Tibial nerve (tissue), 4 donors: Measurements from ENCODE around the gene ERAP2.

Experiments used
- CTCF ChIP-seq, 5 experiments: fragments of 200-600 bp in 3 of 5; fragments of 450-650 bp in 2 of 5; sonication (generic) in 3 of 5; IDR thresholded peaks; one replicate each; pipeline ENCODE4 v1.5.1; 2016 to 2019; ENCODE audit warnings: antibody characterized with exemption in 5 of 5, mild to moderate bottlenecking in 3 of 5, moderate library complexity in 2 of 5
- EP300 ChIP-seq, 2 donors: sonication (generic); formaldehyde crosslinking; IDR thresholded peaks; one replicate each; pipeline ENCODE4 v1.6.1; 2017; ENCODE audit warnings: antibody characterized with exemption in 2 of 2, mild to moderate bottlenecking in 1 of 2
- POLR2A ChIP-seq, 2 donors: fragments of 450-650 bp; IDR thresholded peaks; one replicate each; pipeline ENCODE4 v1.6.1; 2017; ENCODE audit warnings: antibody characterized with exemption in 2 of 2, mild to moderate bottlenecking in 2 of 2, moderate library complexity in 2 of 2

- TF ChIP-seq CTCF (IDR thresholded peaks at IDR 0.05) = no peak
- TF ChIP-seq EP300 (IDR thresholded peaks at IDR 0.05) = no peak
- TF ChIP-seq POLR2A (IDR thresholded peaks at IDR 0.05) = no peak
Observed at GRCh38 chr5:96879665-96880064, 3.4 kb downstream of the ERAP2 start.
